ENCODE measurements around the gene PHF21B. TPM values are rescaled to one million over a fixed set of nuclear protein-coding genes. Genes with fewer than 3 reads are reported as not detected.

Gene PHF21B
- total and polyA plus RNA-seq, 2 experiments from 2014 or later = 20.6 to 149 TPM

GRCh38 chr22:44932493-44932892 is 77.3 kb downstream of the PHF21B start:
- H3F3A ChIP-seq (replicated peaks; ENCODE audit: low read depth) = no peaks in the 10 kb centered on the region
- no peak for ATAC-seq
- no peak for DNase-seq (ENCODE audit: low spot score)
- Mint-ChIP-seq H3K4me1 (peaks cover 22% of the 10 kb centered on the region), H3K9me3 (no peaks in the 10 kb centered on the region; the same call in 2 of the 3 replicates), H3K36me3 (ENCODE audit: low read depth) (peaks cover 13% of the 10 kb centered on the region), H3K4me3 (no peak overlapping the region), H3K27ac (no peak overlapping the region), H3K27me3 (ENCODE audit: insufficient read depth, low read depth, poor library complexity) (peaks cover 7% of the 10 kb centered on the region)
- no peak overlapping the region for H3K4me2 ChIP-seq
- no peaks in the 10 kb centered on the region for H3K4me1 ChIP-seq (ENCODE audit: insufficient read depth)
- H3K4me3 ChIP-seq = no peak overlapping the region
- no peaks in the 10 kb centered on the region; the same call in 1 of the 2 replicates for H3K36me3 ChIP-seq (ENCODE audit: insufficient read depth)
- no peak overlapping the region for H2AFZ ChIP-seq
- H3K27ac ChIP-seq (ENCODE audit: low read depth) = no peak overlapping the region
- peaks cover 14% of the 10 kb centered on the region; the same call in 1 of the 2 replicates for H4K20me1 ChIP-seq (replicated peaks; ENCODE audit: insufficient read depth)
- H3K79me2 ChIP-seq (replicated peaks; ENCODE audit: insufficient read depth) = no peaks in the 10 kb centered on the region; the same call in none of the 2 replicates
- TF ChIP-seq REST (IDR thresholded peaks at IDR 0.05; ENCODE audit: unreplicated experiment) (no peak), ETS1 (IDR thresholded peaks at IDR 0.05) (no peak)
- H3K27me3 ChIP-seq (ENCODE audit: insufficient read depth) = no peaks in the 10 kb centered on the region
- no peaks in the 10 kb centered on the region for H3K9me2 ChIP-seq (ENCODE audit: insufficient read depth)

GRCh38 chr22:44931766-44932165 is 78.0 kb downstream of the PHF21B start:
- Histone ChIP-seq H3K4me1 (ENCODE audit: insufficient read depth) (no peaks in the 10 kb centered on the region), H3K4me3 (no peak overlapping the region), H3K36me3 (ENCODE audit: insufficient read depth) (no peaks in the 10 kb centered on the region; the same call in 1 of the 2 replicates), H3K9me2 (ENCODE audit: insufficient read depth) (no peaks in the 10 kb centered on the region), H3K4me2 (no peak overlapping the region), H3K27me3 (ENCODE audit: insufficient read depth) (no peaks in the 10 kb centered on the region), H3K27ac (ENCODE audit: low read depth) (no peak overlapping the region; the same call in 1 of the 2 replicates), H3K79me2 (replicated peaks; ENCODE audit: insufficient read depth) (no peaks in the 10 kb centered on the region; the same call in 1 of the 2 replicates), H4K20me1 (replicated peaks; ENCODE audit: insufficient read depth) (peaks cover 14% of the 10 kb centered on the region; the same call in 1 of the 2 replicates), H2AFZ (no peak overlapping the region), H3F3A (replicated peaks; ENCODE audit: low read depth) (no peaks in the 10 kb centered on the region)
- no peaks in the 10 kb centered on the region; the same call in 2 of the 3 replicates for H3K9me3 Mint-ChIP-seq
- no peak overlapping the region for H3K27ac Mint-ChIP-seq
- no peak overlapping the region for H3K4me3 Mint-ChIP-seq
- H3K4me1 Mint-ChIP-seq = peaks cover 23% of the 10 kb centered on the region
- ATAC-seq = no peak
- H3K27me3 Mint-ChIP-seq (ENCODE audit: insufficient read depth, low read depth, poor library complexity) = peaks cover 7% of the 10 kb centered on the region
- TF ChIP-seq ZNF114 (CRISPR knock-in tag; IDR thresholded peaks at IDR 0.05) (no peak), REST (IDR thresholded peaks at IDR 0.05; ENCODE audit: unreplicated experiment) (no peak), STAT1 (IDR thresholded peaks at IDR 0.05; ENCODE audit: unreplicated experiment) (no peak), POLR2AphosphoS5 (IDR thresholded peaks at IDR 0.05; ENCODE audit: low read depth) (no peak), JUNB (IDR thresholded peaks at IDR 0.05; ENCODE audit: unreplicated experiment) (no peak), ZNF331 (CRISPR knock-in tag; IDR thresholded peaks at IDR 0.05; ENCODE audit: low read depth) (no peak)
- DNase-seq (ENCODE audit: low spot score) = no peak
- H3K36me3 Mint-ChIP-seq (ENCODE audit: low read depth) = peaks cover 16% of the 10 kb centered on the region
